RWPE2 (cell line): Measurements from ENCODE around the gene MMADHC.
A peak's percentile ranks its signal among the peaks of the same experiment; 100 is the strongest.

Source experiments
- ATAC-seq: fragments of 200-7000 bp; cut with Tn5 transposase; 3 replicates; pipeline ENCODE4 v1.9.1; 2021; ENCODE audit warnings: low read depth
- DNase-seq: peaks from one replicate; pipeline ENCODE4 v3.0.0-alpha.2; 2020; ENCODE audit warnings: low spot score
- H3K27ac ChIP-seq: fragments of 450-650 bp; 2 replicates; pipeline ENCODE4 v1.5.1; 2017; ENCODE audit warnings: mild to moderate bottlenecking; ENCODE audit not compliant: poor library complexity, severe bottlenecking
- H3K27me3 ChIP-seq: fragments of 250-450 bp; sonication (Bioruptor Pico); 2 replicates; pipeline ENCODE4 v1.5.1; 2021; ENCODE audit warnings: mild to moderate bottlenecking, moderate library complexity; ENCODE audit not compliant: insufficient read depth, poor library complexity, severe bottlenecking
- H3K36me3 ChIP-seq: fragments of 250-450 bp; sonication (Bioruptor Pico); 2 replicates; pipeline ENCODE4 v1.5.1; 2020; ENCODE audit warnings: low read depth, mild to moderate bottlenecking, moderate library complexity
- H3K4me1 ChIP-seq: fragments of 250-450 bp; sonication (Bioruptor Pico); 2 replicates; pipeline ENCODE4 v1.5.1; 2021; ENCODE audit warnings: mild to moderate bottlenecking, moderate library complexity; ENCODE audit not compliant: insufficient read depth, poor library complexity, severe bottlenecking
- H3K4me3 ChIP-seq: fragments of 250-450 bp; sonication (Bioruptor Pico); 2 replicates; pipeline ENCODE4 v1.5.1; 2021; ENCODE audit warnings: mild to moderate bottlenecking, moderate library complexity; ENCODE audit not compliant: severe bottlenecking
- H3K9me3 ChIP-seq: fragments of 250-450 bp; sonication (Bioruptor Pico); 2 replicates; pipeline ENCODE4 v1.5.1; 2021; ENCODE audit warnings: mild to moderate bottlenecking, moderate library complexity; ENCODE audit not compliant: severe bottlenecking
- TF ChIP-seq, protein P1 (sequence below): fragments of 450-650 bp; IDR thresholded peaks from one replicate; pipeline ENCODE4 v1.5.1; 2017; ENCODE audit warnings: mild to moderate bottlenecking, moderate library complexity; ENCODE audit not compliant: poor library complexity, severe bottlenecking

Gene MMADHC

DNA sequence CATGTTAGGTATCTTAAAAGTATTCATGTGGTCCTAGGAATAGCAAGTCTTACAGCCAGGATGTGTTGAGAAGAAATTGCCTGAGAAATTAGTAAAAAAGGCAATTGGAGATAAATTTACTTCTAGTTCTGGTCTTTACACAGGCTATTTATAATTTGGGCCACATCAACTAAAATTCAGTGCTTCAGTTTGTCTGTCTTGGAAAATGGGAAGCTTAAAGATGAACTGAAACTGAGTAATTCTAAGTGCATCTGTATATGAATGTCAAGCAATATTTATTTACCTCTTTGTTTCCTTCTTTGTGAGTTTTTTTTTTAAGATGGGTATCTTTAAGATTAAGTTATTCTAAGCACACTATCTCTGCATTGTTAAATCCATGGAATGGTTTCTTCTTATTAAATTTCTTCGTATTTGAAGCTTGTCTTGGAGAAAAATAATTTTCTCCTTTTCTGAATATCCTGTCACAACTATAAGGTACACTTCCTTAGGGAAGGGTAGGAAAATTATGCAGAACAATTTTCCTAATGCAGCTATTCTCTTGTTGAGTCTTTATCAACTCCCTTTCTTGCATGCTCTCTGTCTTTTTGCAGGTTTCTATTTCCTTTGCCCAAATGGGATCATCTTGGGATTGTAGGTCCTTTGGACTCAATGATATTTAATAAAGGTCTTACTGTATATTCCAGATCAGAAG, 39.7 kb upstream of the MMADHC start:
- no peak for ATAC-seq

DNA sequence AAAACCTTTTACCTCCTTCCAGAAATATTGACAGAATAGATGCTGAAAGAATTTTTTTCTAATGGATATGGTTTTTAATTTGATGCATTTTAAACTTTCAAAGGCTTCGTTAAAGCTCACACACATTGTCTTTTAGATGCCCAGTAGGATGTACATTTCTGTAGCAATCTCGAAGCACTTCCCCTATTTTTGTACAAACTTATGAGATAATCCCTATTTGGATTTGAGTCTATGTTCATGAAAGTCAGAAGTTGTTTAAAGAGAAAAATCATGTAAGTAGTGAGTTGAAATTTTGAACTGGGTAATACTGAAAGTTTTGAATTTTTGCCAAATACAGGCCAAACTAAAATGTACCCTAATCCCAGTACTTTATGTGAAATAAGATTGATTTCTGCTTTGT, 38.1 kb upstream of the MMADHC start:
- ATAC-seq (no peak), DNase-seq (no peak)
- no peaks in the 10 kb centered on the region for H3K9me3 ChIP-seq
- no peaks in the 10 kb centered on the region for H3K4me1 ChIP-seq
- H3K36me3 ChIP-seq = no peaks in the 10 kb centered on the region
- no peaks in the 10 kb centered on the region for H3K27me3 ChIP-seq
- TF ChIP-seq, protein P1, sequence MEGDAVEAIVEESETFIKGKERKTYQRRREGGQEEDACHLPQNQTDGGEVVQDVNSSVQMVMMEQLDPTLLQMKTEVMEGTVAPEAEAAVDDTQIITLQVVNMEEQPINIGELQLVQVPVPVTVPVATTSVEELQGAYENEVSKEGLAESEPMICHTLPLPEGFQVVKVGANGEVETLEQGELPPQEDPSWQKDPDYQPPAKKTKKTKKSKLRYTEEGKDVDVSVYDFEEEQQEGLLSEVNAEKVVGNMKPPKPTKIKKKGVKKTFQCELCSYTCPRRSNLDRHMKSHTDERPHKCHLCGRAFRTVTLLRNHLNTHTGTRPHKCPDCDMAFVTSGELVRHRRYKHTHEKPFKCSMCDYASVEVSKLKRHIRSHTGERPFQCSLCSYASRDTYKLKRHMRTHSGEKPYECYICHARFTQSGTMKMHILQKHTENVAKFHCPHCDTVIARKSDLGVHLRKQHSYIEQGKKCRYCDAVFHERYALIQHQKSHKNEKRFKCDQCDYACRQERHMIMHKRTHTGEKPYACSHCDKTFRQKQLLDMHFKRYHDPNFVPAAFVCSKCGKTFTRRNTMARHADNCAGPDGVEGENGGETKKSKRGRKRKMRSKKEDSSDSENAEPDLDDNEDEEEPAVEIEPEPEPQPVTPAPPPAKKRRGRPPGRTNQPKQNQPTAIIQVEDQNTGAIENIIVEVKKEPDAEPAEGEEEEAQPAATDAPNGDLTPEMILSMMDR = no peak
- H3K4me3 ChIP-seq = no peak overlapping the region
- H3K27ac ChIP-seq = no peak overlapping the region

More for the DNA sequence above, 39.7 kb upstream of the MMADHC start:
- Histone ChIP-seq H3K4me3 (no peak overlapping the region), H3K27ac (no peak overlapping the region), H3K9me3 (no peaks in the 10 kb centered on the region), H3K36me3 (no peaks in the 10 kb centered on the region), H3K4me1 (no peaks in the 10 kb centered on the region), H3K27me3 (no peaks in the 10 kb centered on the region)
- no peak for DNase-seq
- TF ChIP-seq, protein P1 = no peak

DNA sequence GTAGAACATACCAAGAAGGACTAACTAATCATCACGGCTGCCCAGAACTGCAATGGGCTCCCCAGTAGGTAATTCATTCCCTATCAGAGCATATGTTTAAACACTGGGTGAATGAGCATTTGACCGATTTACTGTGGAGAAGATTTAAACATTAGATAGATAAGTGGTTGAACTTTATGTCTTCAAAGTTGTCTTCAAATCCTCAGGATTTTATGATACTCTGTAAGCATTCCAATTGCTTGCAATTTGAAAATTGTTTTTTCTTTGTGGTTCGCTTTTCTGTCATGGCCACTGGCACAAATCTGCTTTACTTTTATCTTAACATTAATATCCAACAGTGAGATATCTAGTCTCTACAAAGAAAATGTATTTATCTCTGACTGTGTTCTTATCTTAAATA, 37.7 kb upstream of the MMADHC start:
- ATAC-seq = no peak
- no peaks in the 10 kb centered on the region for H3K27me3 ChIP-seq
- no peaks in the 10 kb centered on the region for H3K4me1 ChIP-seq
- no peak overlapping the region for H3K4me3 ChIP-seq
- no peak for DNase-seq
- no peaks in the 10 kb centered on the region for H3K36me3 ChIP-seq
- TF ChIP-seq, protein P1 = no peak
- no peak overlapping the region for H3K27ac ChIP-seq
- H3K9me3 ChIP-seq = no peaks in the 10 kb centered on the region

DNA sequence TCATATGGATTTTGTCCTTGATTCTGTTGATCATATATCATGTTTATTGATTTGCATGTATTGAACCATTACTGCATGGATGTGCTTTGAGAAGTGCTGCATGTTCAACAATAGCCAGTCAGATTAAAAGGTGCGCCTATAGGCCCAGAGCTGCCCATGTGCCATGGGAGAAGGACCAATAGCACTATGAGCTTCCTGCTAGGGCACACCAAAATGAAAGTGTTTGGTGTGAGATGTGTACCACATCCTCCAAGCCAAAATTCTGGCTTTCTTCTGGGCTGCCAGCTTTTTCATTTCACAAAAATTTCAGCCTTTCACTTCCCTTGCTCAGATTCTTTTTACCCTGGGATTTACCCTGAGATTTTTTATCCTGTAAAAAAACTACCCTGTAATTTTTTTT, 34.8 kb upstream of the MMADHC start:
- peaks cover 6% of the 10 kb centered on the region for H3K4me1 ChIP-seq
- H3K27ac ChIP-seq = no peak overlapping the region
- ATAC-seq = no peak
- no peaks in the 10 kb centered on the region for H3K9me3 ChIP-seq
- no peaks in the 10 kb centered on the region for H3K27me3 ChIP-seq
- TF ChIP-seq, protein P1 = no peak
- H3K36me3 ChIP-seq = no peaks in the 10 kb centered on the region
- no peak for DNase-seq
- H3K4me3 ChIP-seq = no peak overlapping the region

DNA sequence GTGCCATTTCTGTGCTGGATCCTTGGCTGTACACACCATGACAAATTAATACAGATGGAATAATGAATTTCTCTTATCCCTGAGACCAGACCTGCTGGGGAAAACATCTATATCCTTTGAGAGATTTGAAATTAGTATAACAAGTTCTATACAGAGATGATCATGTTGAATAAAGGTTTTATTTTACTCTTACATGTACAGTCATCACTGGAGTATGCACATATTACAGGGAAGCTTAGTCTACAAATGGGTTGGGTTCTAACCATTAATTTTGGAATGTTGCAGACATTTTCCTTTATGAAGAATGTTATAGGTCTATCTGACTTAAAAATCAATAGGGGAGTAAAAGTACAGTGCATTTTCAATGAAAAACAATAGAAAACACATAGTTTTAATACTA, 29.9 kb upstream of the MMADHC start:
- Histone ChIP-seq H3K36me3 (no peaks in the 10 kb centered on the region), H3K9me3 (no peaks in the 10 kb centered on the region), H3K27ac (no peak overlapping the region), H3K4me1 (peaks cover 6% of the 10 kb centered on the region), H3K27me3 (no peaks in the 10 kb centered on the region), H3K4me3 (no peak overlapping the region)
- TF ChIP-seq, protein P1 = no peak
- DNase-seq (no peak), ATAC-seq (peak; percentile 77; the same call in 2 of the 3 replicates)
